GM12872 (cell line): ENCODE results near the gene ONECUT3.

Experiments used
- TF ChIP-seq, protein P1 (sequence below): IDR thresholded peaks from 3 replicates; pipeline ENCODE4 v1.5.1; 2011; ENCODE audit warnings: low read depth, mild to moderate bottlenecking, low read length, moderate library complexity; ENCODE audit not compliant: insufficient read depth

The ONECUT3 gene

DNA sequence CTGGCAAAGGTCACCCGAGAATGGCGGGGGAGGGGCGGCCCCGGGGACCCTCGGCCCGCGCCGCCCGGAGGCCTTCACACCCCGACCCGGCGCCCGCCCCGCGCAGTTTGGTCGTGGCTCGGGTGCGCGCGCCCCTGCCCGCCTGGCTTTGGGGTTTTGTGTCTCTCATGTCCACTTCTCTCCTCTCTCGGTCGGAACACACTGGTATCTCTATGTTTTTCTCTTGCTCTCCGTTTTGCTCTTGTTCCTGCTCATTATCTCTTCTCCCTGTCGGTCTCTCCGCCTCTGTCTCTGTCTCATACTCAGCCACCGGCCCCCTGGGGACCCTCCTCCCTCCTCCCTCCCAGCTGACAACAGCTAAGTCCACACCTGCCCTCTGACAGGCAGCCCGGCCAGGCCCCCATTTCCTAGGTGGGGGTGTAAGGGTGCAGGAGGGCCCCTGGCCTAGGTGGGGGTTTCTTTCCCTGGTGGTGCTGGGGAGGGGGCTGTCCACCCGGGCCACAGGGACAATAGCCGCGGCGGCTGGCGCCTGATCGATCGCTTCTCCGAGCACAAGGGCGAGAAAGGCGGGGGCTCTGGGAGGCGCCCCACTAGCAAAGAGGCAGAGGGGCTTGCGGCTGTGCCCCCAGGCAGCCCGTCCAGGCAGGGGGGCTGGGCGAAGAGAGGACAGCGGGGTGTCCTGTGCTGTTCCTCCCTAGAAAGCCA is 2.3 kb downstream of the ONECUT3 start:
- TF ChIP-seq, protein P1, sequence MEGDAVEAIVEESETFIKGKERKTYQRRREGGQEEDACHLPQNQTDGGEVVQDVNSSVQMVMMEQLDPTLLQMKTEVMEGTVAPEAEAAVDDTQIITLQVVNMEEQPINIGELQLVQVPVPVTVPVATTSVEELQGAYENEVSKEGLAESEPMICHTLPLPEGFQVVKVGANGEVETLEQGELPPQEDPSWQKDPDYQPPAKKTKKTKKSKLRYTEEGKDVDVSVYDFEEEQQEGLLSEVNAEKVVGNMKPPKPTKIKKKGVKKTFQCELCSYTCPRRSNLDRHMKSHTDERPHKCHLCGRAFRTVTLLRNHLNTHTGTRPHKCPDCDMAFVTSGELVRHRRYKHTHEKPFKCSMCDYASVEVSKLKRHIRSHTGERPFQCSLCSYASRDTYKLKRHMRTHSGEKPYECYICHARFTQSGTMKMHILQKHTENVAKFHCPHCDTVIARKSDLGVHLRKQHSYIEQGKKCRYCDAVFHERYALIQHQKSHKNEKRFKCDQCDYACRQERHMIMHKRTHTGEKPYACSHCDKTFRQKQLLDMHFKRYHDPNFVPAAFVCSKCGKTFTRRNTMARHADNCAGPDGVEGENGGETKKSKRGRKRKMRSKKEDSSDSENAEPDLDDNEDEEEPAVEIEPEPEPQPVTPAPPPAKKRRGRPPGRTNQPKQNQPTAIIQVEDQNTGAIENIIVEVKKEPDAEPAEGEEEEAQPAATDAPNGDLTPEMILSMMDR: no peak

DNA sequence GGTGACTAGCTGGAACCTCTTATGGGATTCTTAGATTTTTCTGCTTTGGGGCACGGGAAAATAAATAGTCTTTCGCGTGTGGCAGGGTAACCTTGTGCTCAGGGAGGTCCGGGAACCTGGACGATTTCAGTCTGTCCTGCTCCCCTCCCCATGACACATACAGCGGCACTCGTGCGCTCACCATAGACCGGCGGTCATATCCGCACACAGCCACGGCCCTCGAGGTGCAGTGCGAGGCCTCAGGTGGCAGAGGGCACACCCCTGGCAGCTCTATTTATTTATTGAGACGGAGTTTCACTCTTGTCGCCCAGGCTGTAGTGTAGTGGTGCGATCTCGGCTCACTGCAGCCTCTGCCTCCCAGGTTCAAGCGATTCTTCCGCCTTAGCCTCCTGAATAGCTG is 3.0 kb downstream of the ONECUT3 start:
- TF ChIP-seq, protein P1: no peak

- TF ChIP-seq, protein P1: no peak
Measured at GRCh38 chr19:1756705-1757465, 3.6 kb downstream of the ONECUT3 start.

- TF ChIP-seq, protein P1: no peak
Measured at GRCh38 chr19:1757468-1758230, 4.3 kb downstream of the ONECUT3 start.

- TF ChIP-seq, protein P1: no peak
Measured at GRCh38 chr19:1758231-1758577, 4.9 kb downstream of the ONECUT3 start.

GRCh38 chr19:1758959-1759903 is 5.9 kb downstream of the ONECUT3 start:
- TF ChIP-seq, protein P1: no peak

- TF ChIP-seq, protein P1: no peak
Measured at GRCh38 chr19:1760020-1760419, 6.7 kb downstream of the ONECUT3 start.
